Mesenchymal stem cell (in vitro differentiated cells and primary cell): ENCODE measurements around the gene GOLT1B.

Experiments used
- DNase-seq: peaks from one replicate; pipeline ENCODE4 v3.0.0-alpha.2; 2013
- H2AFZ ChIP-seq: one replicate; pipeline ENCODE4 v1.6.1; 2013; ENCODE audit warnings: low read depth, mild to moderate bottlenecking, control low read depth, inconsistent platforms, low read length, moderate library complexity
- H2AK5ac ChIP-seq: 2 replicates; pipeline ENCODE4 v1.6.1; 2013; ENCODE audit warnings: low read length, moderate library complexity, mild to moderate bottlenecking, inconsistent platforms; ENCODE audit not compliant: severe bottlenecking
- H2BK120ac ChIP-seq: one replicate; pipeline ENCODE4 v1.6.1; 2013; ENCODE audit warnings: low read depth, mild to moderate bottlenecking, inconsistent platforms, low read length, moderate library complexity
- H2BK12ac ChIP-seq, 2 experiments: one replicate each; pipeline ENCODE4 v1.6.1; 2013; ENCODE audit warnings: inconsistent platforms in 2 of 2, low read length in 2 of 2, mild to moderate bottlenecking in 2 of 2, moderate library complexity in 2 of 2, control low read depth in 1 of 2
- H2BK15ac ChIP-seq: one replicate; pipeline ENCODE4 v1.6.1; 2013; ENCODE audit warnings: mild to moderate bottlenecking, low read depth, inconsistent platforms; ENCODE audit not compliant: poor library complexity, severe bottlenecking
- H2BK5ac ChIP-seq: 2 replicates; pipeline ENCODE4 v1.6.1; 2013; ENCODE audit warnings: low read depth, mild to moderate bottlenecking, low read length, control low read depth, inconsistent platforms; ENCODE audit not compliant: poor library complexity, severe bottlenecking
- H3K14ac ChIP-seq, 2 experiments: one replicate each; pipeline ENCODE4 v1.6.1; 2013; ENCODE audit warnings: inconsistent platforms in 2 of 2, low read length in 2 of 2, control low read depth in 1 of 2, mild to moderate bottlenecking in 1 of 2, moderate library complexity in 1 of 2
- H3K18ac ChIP-seq, 2 experiments: one replicate each; pipeline ENCODE4 v1.6.1; 2013; ENCODE audit warnings: inconsistent platforms in 2 of 2, low read length in 2 of 2, control low read depth in 1 of 2, low read depth in 1 of 2, mild to moderate bottlenecking in 1 of 2
- H3K23ac ChIP-seq, 2 experiments: one replicate each; pipeline ENCODE4 v1.6.1; 2013; ENCODE audit warnings: inconsistent platforms in 2 of 2, low read length in 2 of 2, mild to moderate bottlenecking in 2 of 2, moderate library complexity in 2 of 2, control low read depth in 1 of 2
- H3K27ac ChIP-seq: 2 replicates; pipeline ENCODE4 v1.5.1; 2013; ENCODE audit warnings: mild to moderate bottlenecking, moderate library complexity, low read length, control low read depth, inconsistent platforms; ENCODE audit not compliant: poor library complexity, severe bottlenecking
- H3K27me3 ChIP-seq, 2 experiments: 2 replicates each; pipeline versions ENCODE4 v1.6.1 to v1.7.0; 2013; ENCODE audit warnings: low read length in 2 of 2, mild to moderate bottlenecking in 2 of 2, moderate library complexity in 2 of 2, control low read depth in 1 of 2, inconsistent platforms in 1 of 2; ENCODE audit not compliant: control insufficient read depth in 1 of 2, insufficient read depth in 1 of 2
- H3K36me3 ChIP-seq, 2 experiments: 2 replicates each; pipeline versions ENCODE4 v1.6.1 to v1.7.0; 2013; ENCODE audit warnings: low read length in 2 of 2, control low read depth in 1 of 2, inconsistent platforms in 1 of 2, low read depth in 1 of 2, mild to moderate bottlenecking in 1 of 2; ENCODE audit not compliant: insufficient read depth in 2 of 2, control insufficient read depth in 1 of 2
- H3K4ac ChIP-seq, 2 experiments: one replicate each; pipeline ENCODE4 v1.6.1; 2013; ENCODE audit warnings: inconsistent platforms in 2 of 2, low read length in 2 of 2, mild to moderate bottlenecking in 2 of 2, moderate library complexity in 2 of 2, control low read depth in 1 of 2, low read depth in 1 of 2
- H3K4me1 ChIP-seq: 2 replicates; pipeline ENCODE4 v1.6.1; 2013; ENCODE audit warnings: low read depth, low read length, control low read depth; ENCODE audit not compliant: control insufficient read depth, insufficient read depth
- H3K4me2 ChIP-seq: 2 replicates; pipeline ENCODE4 v1.6.1; 2013; ENCODE audit warnings: low read length, mild to moderate bottlenecking, inconsistent platforms; ENCODE audit not compliant: poor library complexity, severe bottlenecking
- H3K4me3 ChIP-seq, 2 experiments: 2 replicates each; pipeline versions ENCODE4 v1.5.1 to v1.7.0; 2013; ENCODE audit warnings: low read length in 2 of 2, mild to moderate bottlenecking in 2 of 2, control low read depth in 1 of 2, low read depth in 1 of 2; ENCODE audit not compliant: insufficient read depth in 1 of 2
- H3K79me1 ChIP-seq: replicated peaks from 2 replicates; pipeline ENCODE4 v1.6.1; 2013; ENCODE audit warnings: mild to moderate bottlenecking, control low read depth, low read length, inconsistent platforms; ENCODE audit not compliant: poor library complexity, severe bottlenecking
- H3K9ac ChIP-seq: 2 replicates; pipeline ENCODE4 v1.7.0; 2013; ENCODE audit warnings: mild to moderate bottlenecking, low read length, moderate library complexity
- H3K9me3 ChIP-seq: 2 replicates; pipeline ENCODE4 v1.7.0; 2013; ENCODE audit warnings: mild to moderate bottlenecking, low read length; ENCODE audit not compliant: control insufficient read depth
- H4K8ac ChIP-seq: one replicate; pipeline ENCODE4 v1.6.1; 2013; ENCODE audit warnings: inconsistent platforms, mild to moderate bottlenecking, low read length, moderate library complexity
- H4K91ac ChIP-seq: one replicate; pipeline ENCODE4 v1.6.1; 2013; ENCODE audit warnings: mild to moderate bottlenecking, low read length, inconsistent platforms
- WGBS: methylation state at CpG from one replicate; pipeline ENCODE4 v1.1.7; 2013; ENCODE audit warnings: mixed read lengths; 5-methylcytosine and 5-hydroxymethylcytosine counted together

GOLT1B gene

GRCh38 chr12:21502872-21503271 is 1.3 kb downstream of the GOLT1B start:
- Histone ChIP-seq H3K4me2 (peak overlapping the region; percentile 94), H2BK5ac (no peak overlapping the region), H3K4ac (no peak overlapping the region), H3K9me3 (no peaks in the 10 kb centered on the region), H2AFZ (no peak overlapping the region), H2BK15ac (no peak overlapping the region), H3K14ac (no peak overlapping the region), H3K79me1 (no peaks in the 10 kb centered on the region), H4K91ac (no peak overlapping the region), H3K4me3 (peak overlapping the region; percentile 30 to 91), H2BK12ac (no peak overlapping the region), H3K27ac (no peak overlapping the region), H3K18ac (no peak overlapping the region), H3K36me3 (peaks cover 0 to 28% of the 10 kb centered on the region in 2 experiments), H4K8ac (no peak overlapping the region), H2AK5ac (no peak overlapping the region), H3K27me3 (no peaks in the 10 kb centered on the region), H2BK120ac (no peak overlapping the region), H3K9ac (peak overlapping the region; percentile 99), H3K4me1 (peaks cover 2% of the 10 kb centered on the region), H3K23ac (no peak overlapping the region)
- DNase-seq = no peak
- WGBS = no CpG with 5 or more reads among the region's 1 CpG

DNA sequence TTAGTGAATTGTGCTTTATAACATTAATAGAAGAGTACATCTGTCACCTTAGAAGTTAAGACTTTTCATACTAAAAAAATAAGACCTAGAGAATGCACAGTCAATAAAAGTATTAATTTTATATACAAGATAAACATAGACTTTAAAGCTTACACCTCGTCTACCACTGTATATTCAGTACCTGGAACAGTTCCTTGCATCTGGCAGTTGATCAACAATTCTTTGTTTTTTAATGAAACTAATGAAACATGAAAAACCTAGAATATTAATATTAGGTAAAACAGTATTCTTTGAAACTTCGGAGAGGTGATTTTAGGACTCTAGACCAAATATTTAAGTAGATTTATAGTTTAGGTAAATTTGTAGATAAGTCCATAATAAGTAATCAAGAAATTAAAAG is 4.3 kb downstream of the GOLT1B start:
- Histone ChIP-seq H2BK15ac (no peak overlapping the region), H2BK12ac (no peak overlapping the region), H3K4me2 (no peak overlapping the region), H2BK5ac (no peak overlapping the region), H4K8ac (no peak overlapping the region), H3K4ac (no peak overlapping the region), H3K27ac (no peak overlapping the region), H3K79me1 (peaks cover 6% of the 10 kb centered on the region), H2BK120ac (no peak overlapping the region), H3K18ac (no peak overlapping the region), H3K36me3 (peaks cover 3 to 41% of the 10 kb centered on the region in 2 experiments), H3K9me3 (no peaks in the 10 kb centered on the region), H3K4me3 (peak overlapping the region in 1 of 2 experiments; percentile 33), H4K91ac (no peak overlapping the region), H2AFZ (no peak overlapping the region), H3K23ac (no peak overlapping the region), H2AK5ac (no peak overlapping the region), H3K4me1 (peaks cover 2% of the 10 kb centered on the region), H3K27me3 (no peaks in the 10 kb centered on the region), H3K14ac (no peak overlapping the region), H3K9ac (peak overlapping the region; percentile 19)
- DNase-seq = no peak
- no CpG with 5 or more reads among the region's 2 CpGs for WGBS

DNA sequence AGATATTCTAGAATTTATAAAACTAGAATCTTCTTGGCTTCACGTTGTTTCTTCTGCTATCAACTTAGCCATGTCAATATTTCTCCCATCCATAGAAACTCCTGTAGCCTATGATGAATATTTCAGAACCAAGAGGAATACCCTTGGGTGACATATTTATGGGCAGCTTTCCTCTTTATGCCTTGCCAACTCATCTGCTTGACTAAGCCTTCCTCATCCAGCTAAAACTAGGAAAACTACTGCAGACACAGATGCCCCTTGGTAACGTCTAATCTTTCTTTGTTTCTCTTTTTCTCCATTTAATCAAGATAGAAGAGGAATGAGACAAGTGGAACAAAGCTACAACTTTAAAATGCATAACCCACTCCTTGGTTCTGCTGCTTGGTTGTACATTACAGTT is 6.3 kb downstream of the GOLT1B start:
- peaks cover 6 to 59% of the 10 kb centered on the region in 2 experiments for H3K36me3 ChIP-seq
- H3K14ac ChIP-seq = no peak overlapping the region
- no peak overlapping the region for H3K4me3 ChIP-seq
- H4K91ac ChIP-seq = no peak overlapping the region
- no peak overlapping the region for H2BK12ac ChIP-seq
- H3K27ac ChIP-seq = no peak overlapping the region
- H3K9me3 ChIP-seq = no peaks in the 10 kb centered on the region
- H4K8ac ChIP-seq = no peak overlapping the region
- H2BK5ac ChIP-seq = no peak overlapping the region
- DNase-seq = no peak
- H3K27me3 ChIP-seq = no peaks in the 10 kb centered on the region
- peaks cover 9% of the 10 kb centered on the region for H3K79me1 ChIP-seq
- H3K4ac ChIP-seq = no peak overlapping the region
- H3K23ac ChIP-seq = no peak overlapping the region
- no peak overlapping the region for H2AK5ac ChIP-seq
- no peak overlapping the region for H3K18ac ChIP-seq
- 100% methylated on average over 2 of the region's 2 CpGs for WGBS
- no peak overlapping the region for H3K4me2 ChIP-seq
- no peak overlapping the region for H3K9ac ChIP-seq
- H2BK120ac ChIP-seq = no peak overlapping the region
- H3K4me1 ChIP-seq = peaks cover 1% of the 10 kb centered on the region
- no peak overlapping the region for H2AFZ ChIP-seq
- H2BK15ac ChIP-seq = no peak overlapping the region

DNA sequence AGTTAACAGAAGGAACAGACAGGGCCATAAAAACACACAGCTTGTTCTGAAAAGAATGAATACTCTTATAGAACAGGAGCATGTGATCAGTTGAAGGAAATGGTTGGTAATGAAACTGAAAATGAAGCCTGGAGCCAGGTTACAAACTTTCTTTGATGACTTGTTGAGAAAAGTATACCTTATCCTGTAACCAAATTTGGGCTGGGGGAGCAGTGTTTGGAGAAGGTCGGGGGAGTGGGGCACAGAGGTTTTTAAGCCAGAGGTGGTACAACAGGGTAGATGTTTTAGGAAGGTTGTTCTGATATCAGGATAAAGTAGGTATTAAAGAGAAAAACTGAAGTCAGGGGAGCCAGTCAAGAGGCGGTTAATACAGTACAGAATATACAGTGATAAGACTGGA is 8.2 kb downstream of the GOLT1B start:
- Histone ChIP-seq H4K91ac (no peak overlapping the region), H3K4me2 (no peak overlapping the region), H2BK15ac (no peak overlapping the region), H3K4me3 (no peak overlapping the region), H3K9me3 (no peaks in the 10 kb centered on the region), H3K9ac (no peak overlapping the region), H3K27ac (no peak overlapping the region), H3K36me3 (peaks cover 10 to 75% of the 10 kb centered on the region in 2 experiments), H2BK12ac (no peak overlapping the region), H3K18ac (no peak overlapping the region), H3K4me1 (no peaks in the 10 kb centered on the region), H4K8ac (no peak overlapping the region), H3K79me1 (peaks cover 11% of the 10 kb centered on the region), H3K27me3 (no peaks in the 10 kb centered on the region), H2AFZ (no peak overlapping the region), H3K23ac (no peak overlapping the region), H2AK5ac (no peak overlapping the region), H3K4ac (no peak overlapping the region), H2BK120ac (no peak overlapping the region), H2BK5ac (no peak overlapping the region), H3K14ac (no peak overlapping the region)
- WGBS = 49% methylated on average over 2 of the region's 2 CpGs
- no peak for DNase-seq
